Thymus (tissue), 11 donors: ENCODE data around the gene SETBP1. TPM values are rescaled to one million over a fixed set of nuclear protein-coding genes. Genes with fewer than 3 reads are reported as not detected.

Source experiments
- DNase-seq, 9 donors: peaks; one replicate each; pipeline ENCODE4 v3.0.0-alpha.2; 2013; ENCODE audit warnings: low spot score in 9 of 9, low read depth in 6 of 9, missing footprints in 1 of 9
- H3K27ac ChIP-seq, 2 donors: one replicate each; pipeline ENCODE4 v1.5.1; 2013; ENCODE audit warnings: control low read depth in 1 of 2, low read depth in 1 of 2, low read length in 1 of 2, mild to moderate bottlenecking in 1 of 2, moderate library complexity in 1 of 2
- H3K27me3 ChIP-seq, 2 donors: one replicate each; pipeline ENCODE4 v1.5.1; 2013; ENCODE audit warnings: low read length in 1 of 2; ENCODE audit not compliant: control insufficient read depth in 2 of 2, insufficient read depth in 1 of 2
- H3K36me3 ChIP-seq, 2 donors: one replicate each; pipeline ENCODE4 v1.5.1; 2013; ENCODE audit warnings: low read length in 1 of 2, mild to moderate bottlenecking in 1 of 2, moderate library complexity in 1 of 2; ENCODE audit not compliant: control insufficient read depth in 2 of 2, insufficient read depth in 2 of 2
- H3K4me1 ChIP-seq, 2 donors: one replicate each; pipeline ENCODE4 v1.5.1; 2013; ENCODE audit warnings: low read length in 2 of 2; ENCODE audit not compliant: control insufficient read depth in 2 of 2, insufficient read depth in 2 of 2
- H3K4me3 ChIP-seq, 2 donors: one replicate each; pipeline ENCODE4 v1.5.1; 2013; ENCODE audit warnings: low read length in 2 of 2, control low read depth in 1 of 2, mild to moderate bottlenecking in 1 of 2
- H3K9me3 ChIP-seq, 2 donors: one replicate each; pipeline ENCODE4 v1.5.1; 2013; ENCODE audit warnings: low read length in 1 of 2, mild to moderate bottlenecking in 1 of 2; ENCODE audit not compliant: control insufficient read depth in 2 of 2, insufficient read depth in 1 of 2
- WGBS: extraction: QIAGEN DNeasy Blood & Tissue Kit; methylation state at CpG from one replicate; pipeline ENCODE4 v1.1.7; 2013; 5-methylcytosine and 5-hydroxymethylcytosine counted together
- polyA plus RNA-seq: library from polyadenylated mRNA; stranded (reverse); fragments of 200-250 nt; gene quantifications from one replicate; pipeline ENCODE4 v1.2.3, GENCODE V29; 2013
- total RNA-seq: library from RNA; stranded (reverse); fragments of 120-200 nt; gene quantifications from one replicate; pipeline ENCODE4 v1.2.4, GENCODE V29; 2013
- donor health status: healthy.

Gene SETBP1
- total and polyA plus RNA-seq, 2 donors = 3.3 to 8.5 TPM

- 93% methylated on average over 2 of the region's 2 CpGs for WGBS
Measured at GRCh38 chr18:44766450-44766849, 85.8 kb downstream of the SETBP1 start.

DNA sequence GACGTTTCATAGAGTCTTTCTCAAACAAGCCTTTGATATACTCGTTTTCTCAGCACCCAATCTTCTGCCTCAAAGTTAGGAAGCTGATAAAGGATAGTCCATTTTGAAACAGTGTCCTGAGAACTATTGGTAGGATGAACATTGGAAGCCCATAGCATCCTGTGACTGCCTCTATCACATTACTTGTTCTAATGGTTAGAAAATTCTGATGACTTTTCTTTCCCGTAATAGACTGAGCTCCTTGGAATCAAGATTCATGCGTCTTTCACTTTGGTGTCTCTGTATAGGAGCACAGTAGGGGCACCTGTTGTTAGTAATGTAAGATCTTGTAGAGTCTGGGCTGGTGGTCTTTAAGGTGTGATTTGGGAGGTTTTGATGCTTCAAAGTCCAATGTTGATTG, 87.1 kb downstream of the SETBP1 start:
- DNase-seq = no peak
- Histone ChIP-seq H3K9me3 (no peaks in the 10 kb centered on the region), H3K27ac (no peak overlapping the region), H3K36me3 (no peaks in the 10 kb centered on the region), H3K4me1 (peaks cover 0 to 4% of the 10 kb centered on the region in 2 donors), H3K4me3 (no peak overlapping the region), H3K27me3 (no peaks in the 10 kb centered on the region)
- 97% methylated on average over 4 of the region's 4 CpGs for WGBS

More at GRCh38 chr18:44766450-44766849, 85.8 kb downstream of the SETBP1 start:
- no peaks in the 10 kb centered on the region for H3K36me3 ChIP-seq
- no peaks in the 10 kb centered on the region for H3K27me3 ChIP-seq
- no peak overlapping the region for H3K4me3 ChIP-seq
- no peaks in the 10 kb centered on the region for H3K9me3 ChIP-seq
- H3K4me1 ChIP-seq = no peaks in the 10 kb centered on the region
- DNase-seq = no peak
- H3K27ac ChIP-seq = no peak overlapping the region

DNA sequence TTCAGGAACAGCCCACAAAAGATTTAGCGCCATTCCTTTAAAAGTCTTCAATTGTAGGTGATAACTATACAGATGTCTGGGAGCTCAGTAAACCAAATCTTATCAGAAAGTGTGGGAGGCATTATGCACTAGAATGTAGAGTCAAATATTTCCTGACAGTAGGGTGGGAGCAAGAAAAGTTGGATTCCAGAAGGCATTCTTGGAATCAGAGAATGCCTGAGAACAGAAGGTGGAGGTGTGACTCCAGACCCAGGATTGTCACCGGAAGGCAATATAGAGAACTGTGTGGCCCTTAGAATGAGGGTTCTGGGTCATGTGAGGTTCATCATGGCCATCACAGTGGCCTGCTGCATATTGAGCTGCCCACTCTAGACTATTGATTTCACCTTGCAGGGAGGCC, 90.0 kb downstream of the SETBP1 start:
- no peaks in the 10 kb centered on the region for H3K9me3 ChIP-seq
- no peaks in the 10 kb centered on the region for H3K36me3 ChIP-seq
- WGBS = 97% methylated on average over 2 of the region's 2 CpGs
- no peaks in the 10 kb centered on the region for H3K27me3 ChIP-seq
- DNase-seq = no peak
- no peak overlapping the region for H3K4me3 ChIP-seq
- H3K27ac ChIP-seq = no peak overlapping the region
- peaks cover 0 to 4% of the 10 kb centered on the region in 2 donors for H3K4me1 ChIP-seq

DNA sequence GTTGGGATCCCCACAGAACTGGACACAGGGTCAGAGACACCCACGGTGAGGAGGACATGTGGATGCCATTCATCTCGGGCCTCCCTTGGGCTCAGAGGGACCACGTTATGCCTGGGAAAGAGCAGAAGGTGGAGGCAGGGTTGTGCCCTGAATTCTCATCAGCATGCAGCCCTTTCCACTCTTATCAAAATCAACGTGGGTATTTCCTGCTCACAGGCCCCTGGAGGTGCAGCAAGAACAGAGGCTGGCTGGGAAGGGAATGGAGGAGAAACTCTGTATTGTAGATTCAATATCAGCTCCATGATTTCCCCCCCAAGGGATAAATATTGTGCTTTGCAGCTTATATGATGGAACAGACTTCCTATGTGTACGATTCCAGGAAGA, 90.9 kb downstream of the SETBP1 start:
- no peaks in the 10 kb centered on the region for H3K27me3 ChIP-seq
- H3K36me3 ChIP-seq = no peaks in the 10 kb centered on the region
- H3K27ac ChIP-seq = peak overlapping the region in 1 of 2 donors; percentile 70
- no peaks in the 10 kb centered on the region for H3K9me3 ChIP-seq
- DNase-seq = no peak
- WGBS = 84% methylated on average over 5 of the region's 5 CpGs
- H3K4me1 ChIP-seq = peaks cover 0 to 4% of the 10 kb centered on the region in 2 donors
- no peak overlapping the region for H3K4me3 ChIP-seq

DNA sequence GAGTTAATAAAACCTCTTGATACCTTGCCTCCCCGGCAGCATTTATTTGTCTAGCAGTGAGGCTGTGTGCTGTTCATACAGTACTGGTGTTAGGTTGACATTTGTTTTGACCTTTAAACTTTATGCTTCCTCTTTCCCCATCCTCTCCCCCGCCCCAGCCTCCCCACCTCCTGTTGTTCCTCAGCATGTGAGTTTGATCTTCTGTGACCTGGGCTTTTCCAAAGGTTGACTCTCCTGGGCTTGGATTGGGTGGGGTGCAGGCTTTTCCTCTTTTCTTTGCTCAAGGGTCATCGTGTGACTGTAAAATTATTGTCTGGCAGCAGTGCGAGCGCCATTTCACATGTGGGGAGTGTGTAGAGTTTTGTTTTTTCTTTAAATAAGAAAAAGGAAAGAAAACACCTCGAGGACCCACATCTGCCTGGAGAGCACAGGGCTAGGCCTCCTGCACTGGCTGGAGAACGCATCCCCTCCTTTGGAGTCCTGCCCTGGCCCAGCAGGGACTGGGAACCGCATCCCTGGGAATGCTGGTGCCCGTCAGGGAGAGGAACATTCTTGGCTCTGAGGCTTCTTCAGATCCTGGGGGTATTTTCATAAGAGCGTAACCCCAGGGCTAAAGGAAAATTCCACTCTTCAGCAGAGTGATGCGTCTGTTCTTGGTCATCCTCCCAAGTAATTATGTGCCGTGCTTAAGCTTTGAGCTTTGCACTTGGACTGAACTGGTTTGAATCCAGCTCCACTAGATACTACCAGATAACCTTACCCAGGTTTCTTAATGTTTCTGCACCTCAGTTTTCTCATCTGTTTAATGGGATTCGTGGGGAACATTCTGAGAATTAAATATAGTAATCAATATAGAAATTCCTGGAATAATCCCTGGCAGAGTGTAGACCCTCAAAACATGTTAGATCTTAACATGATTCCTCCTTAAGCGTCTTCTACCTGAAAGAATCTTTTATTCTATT, 91.5 kb downstream of the SETBP1 start:
- peak in 1 of 9 donors; percentile 16 for DNase-seq
- H3K9me3 ChIP-seq = no peaks in the 10 kb centered on the region
- H3K4me1 ChIP-seq = peaks cover 0 to 4% of the 10 kb centered on the region in 2 donors
- 95% methylated on average over 14 of the region's 14 CpGs for WGBS
- no peak overlapping the region for H3K4me3 ChIP-seq
- H3K27ac ChIP-seq = no peak overlapping the region
- no peaks in the 10 kb centered on the region for H3K27me3 ChIP-seq
- no peaks in the 10 kb centered on the region for H3K36me3 ChIP-seq

DNA sequence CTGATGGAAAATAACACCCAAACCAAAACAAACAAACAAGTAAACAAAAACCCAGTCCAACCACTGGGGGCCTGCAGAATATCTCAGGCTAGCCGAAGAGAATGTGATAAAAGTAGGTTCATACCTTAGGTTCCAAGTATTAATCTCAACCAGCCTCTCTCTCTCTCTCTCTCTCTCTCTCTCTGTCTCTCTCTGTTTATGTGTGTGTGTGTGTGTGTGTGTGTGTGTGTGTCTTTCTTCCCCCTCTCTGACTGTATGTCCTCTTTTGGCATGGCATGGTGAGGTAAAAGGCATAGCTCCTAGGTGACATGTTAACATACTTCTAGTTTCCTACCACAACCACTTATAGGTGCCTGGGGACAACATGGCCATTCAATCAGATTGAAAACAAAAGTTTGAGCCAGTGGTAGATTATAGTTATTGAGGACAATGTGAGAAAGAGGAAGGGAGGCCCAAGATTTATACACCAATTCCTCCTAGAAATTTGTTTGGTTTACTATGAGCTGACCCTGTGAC, 93.0 kb downstream of the SETBP1 start:
- H3K9me3 ChIP-seq = no peaks in the 10 kb centered on the region
- DNase-seq = no peak
- no peak overlapping the region for H3K4me3 ChIP-seq
- 100% methylated on average over 1 of the region's 1 CpG for WGBS
- no peaks in the 10 kb centered on the region for H3K27me3 ChIP-seq
- peaks cover 0 to 4% of the 10 kb centered on the region in 2 donors for H3K4me1 ChIP-seq
- no peaks in the 10 kb centered on the region for H3K36me3 ChIP-seq
- H3K27ac ChIP-seq = no peak overlapping the region

DNA sequence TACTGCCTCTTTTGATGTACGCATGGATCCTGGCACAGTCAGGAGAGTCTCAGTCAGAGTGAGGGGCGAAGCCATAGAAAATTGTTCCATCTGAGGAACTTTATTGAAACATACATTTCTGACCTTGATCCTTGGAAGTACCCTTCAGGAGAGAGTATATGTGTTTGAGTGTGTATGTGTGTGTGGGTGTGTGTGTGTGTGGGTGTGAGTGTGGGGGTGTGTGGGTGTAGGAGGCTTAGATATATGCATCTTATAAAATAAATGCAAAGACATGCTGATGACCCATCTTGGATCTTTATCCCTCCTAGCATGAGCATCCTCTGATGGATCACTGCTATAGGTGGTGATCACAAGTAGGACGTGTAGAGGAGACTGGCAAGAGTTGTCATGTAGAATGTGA, 93.5 kb downstream of the SETBP1 start:
- H3K27me3 ChIP-seq = no peaks in the 10 kb centered on the region
- H3K9me3 ChIP-seq = no peaks in the 10 kb centered on the region
- DNase-seq = no peak
- H3K4me3 ChIP-seq = no peak overlapping the region
- peaks cover 0 to 4% of the 10 kb centered on the region in 2 donors for H3K4me1 ChIP-seq
- WGBS = 86% methylated on average over 3 of the region's 3 CpGs
- no peak overlapping the region for H3K27ac ChIP-seq
- no peaks in the 10 kb centered on the region for H3K36me3 ChIP-seq

DNA sequence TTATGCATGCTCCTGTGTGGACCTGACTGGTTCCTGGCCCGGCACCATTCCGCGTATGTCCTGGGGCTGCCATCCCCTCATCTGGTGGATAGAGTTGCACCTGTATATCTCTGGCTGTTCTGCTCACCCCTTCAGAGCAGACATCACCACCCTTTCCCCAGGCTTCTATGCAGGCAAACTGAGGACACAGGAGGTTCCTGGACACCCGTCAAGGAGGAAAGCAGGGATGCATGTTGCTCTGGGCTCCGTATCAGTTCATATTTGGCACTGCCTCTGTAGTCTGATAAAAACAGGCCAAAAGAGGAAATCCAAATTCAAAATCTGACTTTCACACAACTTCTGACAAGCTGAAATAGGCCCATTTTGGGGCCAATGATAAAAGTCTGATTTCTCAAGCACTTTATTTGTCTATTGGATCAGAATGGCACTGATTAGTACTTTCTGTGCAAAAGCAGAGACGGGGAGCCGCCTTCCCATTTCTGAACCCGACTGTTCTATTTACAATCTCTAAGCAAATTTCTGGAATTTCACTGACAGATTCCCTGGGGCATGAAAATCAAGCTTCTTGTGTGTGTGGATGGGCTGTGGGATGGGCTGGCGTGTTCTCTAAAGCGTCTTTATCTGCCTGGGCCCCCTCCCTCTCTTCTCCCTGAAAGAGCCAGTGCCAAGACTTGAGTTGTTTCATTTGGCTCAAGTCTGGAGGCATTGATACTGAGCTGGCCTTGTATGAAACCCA, 96.9 kb downstream of the SETBP1 start:
- Histone ChIP-seq H3K27me3 (no peaks in the 10 kb centered on the region), H3K9me3 (no peaks in the 10 kb centered on the region), H3K27ac (peak overlapping the region in 1 of 2 donors; percentile 8), H3K36me3 (no peaks in the 10 kb centered on the region), H3K4me1 (no peaks in the 10 kb centered on the region), H3K4me3 (no peak overlapping the region)
- DNase-seq = no peak
- WGBS = 93% methylated on average over 10 of the region's 10 CpGs

GRCh38 chr18:44778788-44779187, 98.1 kb downstream of the SETBP1 start:
- H3K27ac ChIP-seq = no peak overlapping the region
- H3K27me3 ChIP-seq = no peaks in the 10 kb centered on the region
- no peaks in the 10 kb centered on the region for H3K4me1 ChIP-seq
- H3K36me3 ChIP-seq = no peaks in the 10 kb centered on the region
- no peaks in the 10 kb centered on the region for H3K9me3 ChIP-seq
- H3K4me3 ChIP-seq = no peak overlapping the region
- no peak for DNase-seq
- 79% methylated on average over 6 of the region's 6 CpGs for WGBS
